Skeletal muscle tissue (tissue), 4 donors: ENCODE results near the gene BCL10. TPM values are rescaled to one million over a fixed set of nuclear protein-coding genes. Genes with fewer than 3 reads are reported as not detected.
"Not testable (repeated sequence)": the region's sequence is repeated elsewhere in the genome, so short reads cannot be mapped to it uniquely, and the experiment has no call there.

Source experiments
- H3K27ac ChIP-seq: one replicate; pipeline ENCODE4 v1.7.0; 2013; ENCODE audit warnings: mild to moderate bottlenecking, low read depth, low read length, inconsistent platforms
- H3K27me3 ChIP-seq, 3 donors: one replicate each; pipeline ENCODE4 v1.7.0; 2013; ENCODE audit warnings: low read length in 3 of 3; ENCODE audit not compliant: control insufficient read depth in 3 of 3, insufficient read depth in 3 of 3
- H3K36me3 ChIP-seq, 3 donors: one replicate each; pipeline ENCODE4 v1.7.0; 2013; ENCODE audit warnings: low read length in 3 of 3; ENCODE audit not compliant: control insufficient read depth in 3 of 3, insufficient read depth in 3 of 3
- H3K4me1 ChIP-seq, 3 donors: one replicate each; pipeline ENCODE4 v1.7.0; 2013; ENCODE audit warnings: low read length in 3 of 3, mild to moderate bottlenecking in 3 of 3; ENCODE audit not compliant: control insufficient read depth in 3 of 3, insufficient read depth in 3 of 3
- H3K4me3 ChIP-seq, 3 donors: one replicate each; pipeline ENCODE4 v1.7.0; 2013; ENCODE audit warnings: low read length in 3 of 3
- H3K9ac ChIP-seq, 3 donors: one replicate each; pipeline ENCODE4 v1.7.0; 2013; ENCODE audit warnings: low read length in 3 of 3, mild to moderate bottlenecking in 3 of 3, moderate library complexity in 2 of 3, low read depth in 1 of 3
- H3K9me3 ChIP-seq, 3 donors: one replicate each; pipeline ENCODE4 v1.7.0; 2013; ENCODE audit warnings: low read length in 3 of 3; ENCODE audit not compliant: control insufficient read depth in 3 of 3
- total RNA-seq: library from RNA; depleted of rRNA; stranded (reverse); fragments of >200 nt; gene quantifications from one replicate; pipeline ENCODE4 v1.2.3, GENCODE V29; 2014
- donor health status: Osteomylitis.

Gene BCL10
- total RNA-seq, 1 donor from 2014 or later = 15.7 TPM

DNA sequence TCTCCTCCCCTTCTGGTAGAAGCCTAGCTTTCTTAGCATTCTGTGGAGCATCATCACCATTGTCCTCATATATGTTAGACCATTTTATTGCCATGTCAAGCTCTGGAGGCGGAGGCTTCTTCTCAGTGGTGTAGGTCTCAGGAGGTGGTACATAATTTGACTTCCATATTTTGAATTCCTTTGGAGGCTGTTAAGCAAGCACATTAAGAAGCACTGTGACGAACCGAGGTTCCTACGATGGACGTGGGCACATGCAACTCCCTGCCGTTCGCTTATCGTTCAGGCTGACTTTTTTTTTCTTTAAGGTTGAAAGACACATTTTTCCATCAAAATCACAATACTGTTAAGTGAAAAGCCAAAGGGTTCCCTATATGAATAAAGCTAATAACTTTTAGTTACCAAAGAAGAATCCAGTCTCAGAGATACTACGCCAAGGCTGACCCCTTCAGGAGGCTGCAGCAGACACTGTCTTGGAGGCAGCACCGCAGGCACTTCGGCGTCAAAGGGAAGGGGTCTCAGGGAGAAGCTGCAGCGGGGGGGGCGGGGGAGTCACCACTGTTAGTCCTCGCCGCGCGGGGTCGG lies 17.8 kb downstream of the BCL10 start:
- Histone ChIP-seq H3K27me3 (no peaks in the 10 kb centered on the region), H3K9me3 (no peaks in the 10 kb centered on the region), H3K9ac (peak overlapping the region; percentile 85 to 94 (median 85)), H3K4me1 (peaks cover 12 to 20% (median 17%) of the 10 kb centered on the region in 3 donors), H3K27ac (no peak overlapping the region), H3K36me3 (peaks cover 2 to 8% (median 7%) of the 10 kb centered on the region in 3 donors), H3K4me3 (peak overlapping the region; percentile 86 to 94 (median 91))

DNA sequence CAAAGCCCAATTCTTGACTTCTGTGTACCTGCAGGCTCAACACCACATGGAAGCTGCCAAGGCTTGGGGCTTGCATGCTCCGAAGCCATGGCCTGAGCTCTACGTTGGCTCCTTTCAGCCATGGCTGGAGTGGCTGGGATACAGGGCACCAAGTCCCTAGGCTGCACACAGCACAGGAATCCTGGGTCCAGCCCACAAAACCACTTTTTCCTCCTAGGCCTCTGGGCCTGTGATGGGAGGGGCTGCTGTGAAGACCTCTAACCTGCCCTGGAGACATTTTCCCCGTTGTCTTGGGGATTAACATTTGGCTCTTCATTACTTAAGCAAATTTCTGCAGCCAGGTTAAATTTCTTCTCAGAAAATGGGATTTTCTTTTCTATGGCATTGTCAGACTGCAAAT lies 27.4 kb downstream of the BCL10 start:
- H3K4me1 ChIP-seq, H3K9ac ChIP-seq, H3K4me3 ChIP-seq, H3K9me3 ChIP-seq, H3K36me3 ChIP-seq, H3K27me3 ChIP-seq, H3K27ac ChIP-seq: not testable (repeated sequence)

GRCh38 chr1:85245891-85246290 lies 30.5 kb downstream of the BCL10 start:
- H3K36me3 ChIP-seq = peaks cover 0 to 3% (median 0%) of the 10 kb centered on the region in 3 donors
- H3K4me3 ChIP-seq = no peak overlapping the region
- no peak overlapping the region for H3K27ac ChIP-seq
- no peaks in the 10 kb centered on the region for H3K9me3 ChIP-seq
- no peak overlapping the region for H3K9ac ChIP-seq
- H3K27me3 ChIP-seq = no peaks in the 10 kb centered on the region
- H3K4me1 ChIP-seq = peaks cover 5 to 8% (median 5%) of the 10 kb centered on the region in 3 donors

DNA sequence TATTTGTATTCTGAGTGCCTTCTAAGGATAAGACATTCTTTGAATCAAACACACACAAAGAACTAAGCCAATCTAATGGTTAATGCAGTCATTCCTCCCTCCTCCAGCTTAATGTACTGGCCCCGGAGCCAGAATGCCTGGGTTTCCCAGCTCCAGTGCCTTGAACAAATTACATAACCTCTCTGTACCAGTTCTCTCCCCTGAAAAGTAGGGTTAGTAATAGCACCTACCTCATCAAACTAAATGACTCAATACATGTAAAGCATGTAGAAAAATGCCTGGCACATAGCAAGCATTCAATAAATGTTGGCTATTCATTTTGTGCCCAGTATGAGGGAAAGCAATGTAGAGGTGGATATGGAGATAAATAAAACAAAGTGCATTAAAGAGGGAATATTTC lies 31.0 kb downstream of the BCL10 start:
- Histone ChIP-seq H3K27me3 (no peaks in the 10 kb centered on the region), H3K9me3 (no peaks in the 10 kb centered on the region), H3K9ac (no peak overlapping the region), H3K4me1 (peaks cover 5 to 8% (median 5%) of the 10 kb centered on the region in 3 donors), H3K4me3 (no peak overlapping the region), H3K36me3 (peaks cover 0 to 3% (median 0%) of the 10 kb centered on the region in 3 donors), H3K27ac (no peak overlapping the region)

DNA sequence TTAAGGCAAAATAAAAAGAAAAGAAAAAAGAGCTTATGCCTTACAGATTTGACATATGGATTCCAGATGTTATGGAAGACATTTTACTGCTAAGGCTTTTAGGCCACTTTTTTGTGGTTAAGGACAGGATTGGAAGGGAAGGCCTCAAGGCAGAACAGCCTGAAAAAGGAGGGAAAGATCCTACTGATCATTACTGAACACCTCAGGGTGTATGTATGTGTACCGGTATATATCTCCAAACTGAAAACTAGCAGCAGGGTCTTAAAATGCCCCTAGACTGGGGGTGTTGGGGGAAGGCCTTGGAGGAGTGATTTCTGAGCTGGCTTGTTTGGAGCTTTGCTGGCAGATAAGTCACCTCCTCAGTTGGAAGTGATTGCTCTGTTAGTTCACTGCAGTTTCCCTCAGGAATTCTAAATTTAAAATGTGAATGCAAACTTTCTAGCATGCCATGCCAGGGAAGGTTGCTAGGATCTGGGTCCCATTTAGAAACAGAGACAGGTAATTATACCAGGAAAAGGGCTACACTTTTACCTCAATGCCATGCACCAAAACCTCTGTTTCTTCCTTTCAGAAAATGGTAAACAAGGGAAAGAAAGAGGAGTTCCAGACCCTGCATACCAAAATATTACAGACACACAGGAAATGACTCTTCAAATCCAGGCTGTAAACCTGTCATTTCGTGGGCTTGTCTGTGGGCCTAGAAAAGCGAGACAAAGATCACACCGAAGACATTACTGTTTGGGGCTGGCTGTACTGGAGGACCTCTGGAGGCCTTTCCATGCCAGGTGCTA lies 32.0 kb downstream of the BCL10 start:
- H3K9me3 ChIP-seq = no peaks in the 10 kb centered on the region
- no peaks in the 10 kb centered on the region for H3K27me3 ChIP-seq
- H3K4me1 ChIP-seq = peaks cover 5 to 8% (median 5%) of the 10 kb centered on the region in 3 donors
- peak overlapping the region in 1 of 3 donors; percentile 3 for H3K9ac ChIP-seq
- no peaks in the 10 kb centered on the region for H3K36me3 ChIP-seq
- no peak overlapping the region for H3K4me3 ChIP-seq
- H3K27ac ChIP-seq = no peak overlapping the region

DNA sequence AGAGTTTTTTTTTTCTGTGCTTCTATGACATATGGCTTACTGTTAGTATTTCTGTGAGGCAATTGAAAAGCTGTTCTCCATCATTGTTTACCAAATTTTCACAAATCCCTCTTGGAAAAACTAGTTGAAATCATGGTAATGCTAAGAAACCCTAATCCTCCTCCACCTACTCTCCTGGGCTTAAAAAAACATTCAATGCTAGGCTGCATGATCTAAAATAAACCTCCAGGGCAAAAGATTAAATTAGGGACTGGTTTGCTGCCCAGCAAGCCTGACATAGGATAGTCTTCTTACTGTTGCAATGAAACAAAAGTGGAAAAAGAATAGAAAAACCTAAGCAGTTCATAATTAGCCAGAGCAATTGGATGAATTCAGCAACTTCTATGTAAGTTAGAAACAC lies 33.1 kb downstream of the BCL10 start:
- H3K27ac ChIP-seq = peak overlapping the region; percentile 25

DNA sequence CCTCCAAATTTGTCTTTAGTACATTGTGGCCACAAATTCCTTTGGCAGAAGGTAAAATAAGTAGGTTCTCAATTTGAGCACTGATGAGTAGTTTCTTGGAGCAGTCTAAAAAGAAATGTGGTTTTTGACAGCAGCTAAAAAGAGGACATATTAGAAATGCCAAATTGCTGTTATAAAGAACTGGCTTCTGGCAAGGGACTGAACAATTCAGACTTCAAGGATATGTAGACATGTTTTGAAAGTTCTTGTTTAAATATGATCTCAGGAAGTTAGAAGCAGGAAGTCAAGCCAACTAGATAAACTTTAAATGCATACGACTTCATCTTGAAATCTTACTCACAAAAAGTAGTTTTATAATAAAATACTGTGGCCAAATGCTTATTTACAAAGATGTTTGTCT lies 35.8 kb downstream of the BCL10 start:
- no peak overlapping the region for H3K9ac ChIP-seq
- no peaks in the 10 kb centered on the region for H3K36me3 ChIP-seq
- no peaks in the 10 kb centered on the region for H3K9me3 ChIP-seq
- peaks cover 5 to 8% (median 5%) of the 10 kb centered on the region in 3 donors for H3K4me1 ChIP-seq
- H3K27me3 ChIP-seq = no peaks in the 10 kb centered on the region
- no peak overlapping the region for H3K4me3 ChIP-seq
- no peak overlapping the region for H3K27ac ChIP-seq

More for the DNA sequence above, 33.1 kb downstream of the BCL10 start:
- no peak overlapping the region for H3K4me3 ChIP-seq
- no peak overlapping the region for H3K9ac ChIP-seq
- H3K9me3 ChIP-seq = no peaks in the 10 kb centered on the region
- no peaks in the 10 kb centered on the region for H3K27me3 ChIP-seq
- H3K36me3 ChIP-seq = no peaks in the 10 kb centered on the region
- H3K4me1 ChIP-seq = peaks cover 5 to 8% (median 5%) of the 10 kb centered on the region in 3 donors

DNA sequence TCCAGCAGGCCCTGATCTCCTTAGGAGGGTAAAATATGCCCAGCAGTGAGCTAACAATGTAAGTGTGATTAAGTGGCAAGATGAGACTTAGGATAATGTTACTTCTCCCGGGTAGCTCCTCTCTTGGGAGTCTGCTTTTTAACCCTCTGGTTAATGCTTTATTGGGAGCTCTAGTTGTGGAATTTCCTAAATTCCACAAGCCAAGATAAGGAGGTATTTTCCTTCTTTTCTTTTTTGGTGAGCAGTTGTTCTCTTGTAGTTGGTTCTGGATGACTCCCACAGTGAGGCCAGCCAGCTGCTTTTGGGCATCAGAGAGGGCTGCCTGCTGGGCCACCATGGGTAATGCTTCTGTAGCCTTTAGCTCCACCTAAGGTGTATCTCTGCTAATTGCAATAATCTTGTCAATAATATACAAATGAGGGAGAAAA lies 36.2 kb downstream of the BCL10 start:
- no peak overlapping the region for H3K9ac ChIP-seq
- peaks cover 5 to 8% (median 5%) of the 10 kb centered on the region in 3 donors for H3K4me1 ChIP-seq
- H3K4me3 ChIP-seq = no peak overlapping the region
- no peaks in the 10 kb centered on the region for H3K9me3 ChIP-seq
- no peaks in the 10 kb centered on the region for H3K36me3 ChIP-seq
- H3K27me3 ChIP-seq = no peaks in the 10 kb centered on the region
- H3K27ac ChIP-seq = no peak overlapping the region

GRCh38 chr1:85237613-85238012 lies 38.8 kb downstream of the BCL10 start:
- no peaks in the 10 kb centered on the region for H3K4me1 ChIP-seq
- H3K27ac ChIP-seq = no peak overlapping the region
- no peak overlapping the region for H3K9ac ChIP-seq
- no peaks in the 10 kb centered on the region for H3K9me3 ChIP-seq
- no peaks in the 10 kb centered on the region for H3K27me3 ChIP-seq
- no peaks in the 10 kb centered on the region for H3K36me3 ChIP-seq
- no peak overlapping the region for H3K4me3 ChIP-seq

GRCh38 chr1:85230305-85230977 lies 46.0 kb downstream of the BCL10 start:
- Histone ChIP-seq H3K4me1 (no peaks in the 10 kb centered on the region), H3K36me3 (no peaks in the 10 kb centered on the region), H3K27me3 (no peaks in the 10 kb centered on the region), H3K4me3 (no peak overlapping the region), H3K9ac (no peak overlapping the region), H3K9me3 (no peaks in the 10 kb centered on the region), H3K27ac (no peak overlapping the region)
